DMS79 treated with DMSO at 0.1 percent for 48 hours (cell line): Measurements from ENCODE around the gene EFCAB9.
"Not testable (repeated sequence)": the region's sequence is repeated elsewhere in the genome, so short reads cannot be mapped to it uniquely, and the experiment has no call there.

ENCODE experiments used
- DNase-seq: peaks from one replicate; lab custom pipeline; 2025; lab: John Stamatoyannopoulos, UW

EFCAB9 gene

DNA sequence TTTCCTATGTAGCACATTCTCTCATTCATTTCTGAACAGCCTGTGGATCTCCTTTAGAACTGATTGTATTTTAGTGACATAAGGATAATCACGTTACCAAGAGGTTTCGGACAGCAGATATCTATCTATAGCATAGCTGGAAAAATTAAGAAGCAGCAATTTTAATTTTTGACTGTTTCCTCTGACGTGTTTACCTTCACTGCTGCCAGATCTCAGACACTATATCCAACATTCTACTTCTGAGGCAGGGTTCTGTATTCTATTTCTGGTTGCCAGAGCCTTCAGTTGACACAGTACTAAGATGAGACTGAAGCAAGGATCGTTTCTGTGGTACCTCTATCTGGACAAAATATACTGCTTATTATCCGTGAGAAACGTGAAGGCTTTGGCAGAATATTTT, at the start of gene EFCAB9:
Gene EFCAB9 (plus strand): TSS at position 301 of the 400 bp plus-strand sequence. CDS start 1 bp downstream, at position 302.
- DNase-seq, result no peak

DNA sequence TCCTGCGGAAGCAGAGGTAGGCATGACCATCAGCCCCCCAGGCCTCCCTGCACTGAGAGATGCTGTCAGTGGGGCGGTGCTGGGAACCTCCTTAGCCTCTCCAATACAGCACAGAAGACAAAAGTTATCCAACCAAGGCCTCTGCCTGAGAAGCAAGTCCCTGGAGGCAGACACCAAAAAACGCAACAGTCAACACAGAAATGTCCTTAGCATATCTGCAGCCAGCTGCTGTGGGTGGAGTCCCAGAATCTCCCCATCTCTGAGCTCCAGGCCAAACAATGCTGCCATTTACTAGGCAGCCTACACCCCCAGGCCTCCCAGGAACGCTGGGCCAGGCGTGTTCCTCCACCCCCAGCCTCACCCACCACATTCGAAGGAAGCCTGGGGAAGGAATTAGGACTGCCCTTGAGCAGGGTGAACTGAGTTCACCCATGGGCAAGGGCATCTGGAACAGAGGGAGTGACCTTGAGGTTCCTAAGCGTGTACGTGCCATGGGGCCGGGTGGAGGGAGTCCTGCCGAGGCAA, 49.6 kb upstream of the EFCAB9 start:
- no peak for DNase-seq

DNA sequence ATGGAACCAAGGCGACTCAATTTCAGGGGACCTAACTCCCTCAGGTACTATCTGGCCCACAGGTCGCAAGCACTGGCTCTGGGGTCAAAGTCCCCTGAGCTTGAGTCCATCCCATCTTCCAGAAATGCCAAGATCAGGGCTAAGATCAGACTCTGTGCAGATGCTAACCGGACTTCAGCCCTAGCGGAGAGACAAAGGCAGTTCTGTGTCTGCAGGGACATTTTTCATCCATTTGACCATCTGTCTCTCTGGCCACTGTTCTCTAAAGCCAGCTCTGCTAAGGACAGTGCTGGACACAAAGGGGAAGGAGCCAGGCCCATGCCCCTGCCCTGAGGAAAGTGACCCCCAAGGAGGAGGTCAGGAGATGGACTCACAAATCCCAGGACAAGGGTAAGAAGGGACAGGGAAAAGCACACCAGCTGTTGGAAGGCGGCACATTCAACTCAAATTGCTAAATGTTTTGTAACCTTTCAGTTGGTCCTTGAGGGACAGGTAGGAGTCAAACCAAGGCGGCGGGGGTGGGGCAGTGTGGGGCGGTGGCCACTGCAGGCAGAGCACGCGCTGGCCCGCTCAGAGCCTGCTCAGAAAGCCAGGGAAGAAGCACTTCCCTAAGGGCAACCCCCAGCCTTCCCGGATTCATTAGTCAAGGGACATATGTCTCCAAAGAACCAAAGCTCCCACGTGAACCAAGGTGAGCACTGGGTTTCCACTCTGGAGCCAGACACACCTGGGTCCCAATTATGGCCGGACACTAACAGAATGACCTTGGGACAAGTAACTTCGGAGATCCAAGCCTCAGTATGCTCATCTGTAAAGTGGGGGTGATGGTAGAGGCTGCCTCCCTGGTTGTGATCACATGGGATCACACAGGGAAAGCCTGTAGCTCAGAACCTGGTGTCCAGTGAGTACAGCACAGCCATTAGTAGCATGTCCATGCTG, 48.8 kb upstream of the EFCAB9 start:
- no peak for DNase-seq

GRCh38 chr5:172145870-172146747, 47.9 kb upstream of the EFCAB9 start:
- DNase-seq, result no peak

GRCh38 chr5:172146748-172147092, 47.3 kb upstream of the EFCAB9 start:
- DNase-seq, result no peak

- DNase-seq, result no peak
These were observed 46.1 kb upstream of the EFCAB9 start for GRCh38 chr5:172147857-172148256.

DNA sequence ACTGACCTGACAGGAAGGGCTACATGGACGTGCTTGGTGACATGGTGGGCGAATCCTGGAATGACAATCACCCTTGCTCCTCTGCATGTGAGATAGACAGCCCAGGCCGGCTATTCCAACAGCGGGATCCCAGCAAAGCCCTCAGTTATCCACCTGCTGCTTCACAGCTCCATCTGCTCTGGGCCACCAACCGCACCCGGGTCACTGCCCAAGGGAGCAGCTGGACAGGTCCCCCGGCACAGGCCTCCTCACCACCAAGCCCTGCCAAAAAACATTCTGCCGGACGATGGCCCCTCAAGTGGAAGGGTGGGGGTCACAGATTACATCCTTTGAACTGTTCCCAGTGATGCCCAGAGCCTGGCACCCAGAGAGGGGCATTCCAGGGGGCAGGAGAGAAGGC, 45.6 kb upstream of the EFCAB9 start:
- no peak for DNase-seq

DNA sequence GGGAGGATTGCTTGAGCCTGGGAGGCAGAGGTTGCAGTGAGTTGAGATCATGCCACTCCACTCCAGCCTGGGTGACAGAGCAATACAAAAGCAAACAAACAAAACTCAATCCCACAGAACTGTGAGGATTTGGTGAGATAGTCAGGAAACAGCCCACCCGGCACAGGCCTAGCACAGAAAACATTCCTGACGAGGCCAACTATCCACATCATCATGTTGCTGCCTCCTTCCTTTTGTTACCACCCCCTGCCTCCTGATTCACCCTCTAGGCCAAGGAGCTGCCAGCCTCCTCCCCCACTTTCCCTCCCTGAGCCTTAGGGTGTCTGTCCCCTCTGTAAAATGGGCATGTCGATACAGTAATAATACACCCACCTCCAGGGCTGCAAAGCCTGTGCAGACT, 44.9 kb upstream of the EFCAB9 start:
- no peak for DNase-seq

DNA sequence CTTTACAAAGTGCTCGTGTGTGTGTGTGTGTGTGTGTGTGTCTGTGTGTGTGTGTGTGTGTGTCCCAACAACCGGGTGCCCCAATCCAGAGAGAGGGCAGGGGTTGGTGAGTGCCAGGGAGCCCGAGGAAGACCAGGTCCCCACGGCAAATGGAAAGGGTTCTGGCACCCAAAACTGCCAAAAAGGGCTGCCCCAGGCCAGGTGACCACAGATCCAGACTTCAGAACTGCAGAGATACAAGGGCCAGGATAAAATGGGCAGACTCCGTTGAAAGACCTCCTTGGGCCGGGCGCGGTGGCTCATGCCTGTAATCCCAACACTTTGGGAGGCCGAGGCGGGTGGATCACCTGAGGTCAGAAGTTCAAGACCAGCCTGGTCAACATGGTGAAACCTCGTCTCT, 44.5 kb upstream of the EFCAB9 start:
- DNase-seq, result not testable (repeated sequence)

DNA sequence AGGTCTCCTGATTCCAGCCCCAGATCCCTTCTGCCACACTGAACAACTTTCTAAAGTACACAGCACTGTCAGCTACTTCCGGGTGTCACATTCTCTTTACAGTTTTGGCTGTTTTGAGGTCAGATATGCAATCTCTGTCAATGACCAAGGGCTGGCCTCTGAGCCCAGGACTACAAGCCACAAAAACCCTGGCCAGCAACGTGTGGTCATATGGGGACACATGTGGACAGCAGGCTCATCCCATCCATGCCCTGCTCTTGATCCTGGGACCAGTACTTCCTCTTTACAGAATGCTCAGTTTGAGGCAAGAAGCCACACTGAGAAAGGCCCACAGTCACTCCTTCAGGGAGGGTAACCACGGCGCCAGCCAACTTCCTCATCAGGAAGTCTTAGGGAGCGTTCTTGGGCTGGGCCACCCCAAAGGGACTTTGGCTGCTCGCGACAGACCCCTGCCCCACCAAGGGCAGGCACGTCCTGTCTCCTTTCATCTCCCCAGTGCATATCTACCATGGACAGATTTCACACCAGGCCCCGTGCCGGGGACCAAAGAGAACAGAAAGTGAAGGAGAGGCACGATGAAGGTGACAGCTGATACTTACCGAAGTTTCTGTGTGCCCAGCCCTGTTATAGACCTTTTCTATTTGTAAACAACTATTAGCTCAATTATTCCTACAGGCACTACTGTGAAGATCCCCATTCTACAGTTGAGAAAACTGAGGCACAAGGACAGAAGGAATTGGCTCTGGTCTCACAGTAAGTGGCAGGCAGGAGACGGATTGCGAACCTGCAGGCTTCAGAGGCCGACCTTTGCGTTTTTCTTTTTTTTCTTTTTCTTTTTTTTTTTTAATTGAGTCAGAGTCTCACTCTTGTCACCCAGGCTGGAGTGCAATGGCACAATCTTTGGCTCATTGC, 43.2 kb upstream of the EFCAB9 start:
- DNase-seq, result no peak

GRCh38 chr5:172151661-172152210, 42.2 kb upstream of the EFCAB9 start:
- DNase-seq, result no peak

GRCh38 chr5:172153695-172154094, 40.3 kb upstream of the EFCAB9 start:
- no peak for DNase-seq

- DNase-seq, result not testable (repeated sequence)
These were observed 38.9 kb upstream of the EFCAB9 start for GRCh38 chr5:172155101-172155500.

DNA sequence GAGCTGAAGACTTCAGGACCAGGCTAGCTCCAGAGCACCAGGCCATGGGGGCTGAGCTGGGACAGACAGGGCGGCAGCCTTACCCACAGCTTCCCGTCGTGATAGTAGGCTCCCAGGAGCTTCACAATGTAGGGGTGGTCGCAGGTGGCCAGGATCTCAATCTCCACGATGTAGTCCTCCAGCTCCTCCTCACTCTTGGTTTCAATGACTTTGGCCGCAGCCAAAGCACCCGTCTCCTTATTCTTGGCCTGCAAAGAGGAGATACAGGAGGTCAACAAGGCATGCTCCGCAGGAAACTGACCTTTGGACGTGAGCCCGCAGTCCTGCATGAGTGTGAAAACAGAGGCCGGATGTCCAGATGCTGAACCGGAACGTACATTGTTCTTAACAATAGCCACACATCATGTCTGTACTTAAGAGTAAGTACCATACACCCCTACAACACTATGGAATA, 37.4 kb upstream of the EFCAB9 start:
- no peak for DNase-seq

- no peak for DNase-seq
These were observed 35.0 kb upstream of the EFCAB9 start for GRCh38 chr5:172159016-172159415.

- DNase-seq, result no peak
These were observed 33.5 kb upstream of the EFCAB9 start for GRCh38 chr5:172160506-172160905.

GRCh38 chr5:172162323-172162986, 31.5 kb upstream of the EFCAB9 start:
- no peak for DNase-seq

GRCh38 chr5:172162987-172163343, 31.0 kb upstream of the EFCAB9 start:
- no peak for DNase-seq

- DNase-seq, result no peak
These were observed 30.6 kb upstream of the EFCAB9 start for GRCh38 chr5:172163346-172163745.

GRCh38 chr5:172164769-172165212, 29.2 kb upstream of the EFCAB9 start:
- DNase-seq, result no peak

DNA sequence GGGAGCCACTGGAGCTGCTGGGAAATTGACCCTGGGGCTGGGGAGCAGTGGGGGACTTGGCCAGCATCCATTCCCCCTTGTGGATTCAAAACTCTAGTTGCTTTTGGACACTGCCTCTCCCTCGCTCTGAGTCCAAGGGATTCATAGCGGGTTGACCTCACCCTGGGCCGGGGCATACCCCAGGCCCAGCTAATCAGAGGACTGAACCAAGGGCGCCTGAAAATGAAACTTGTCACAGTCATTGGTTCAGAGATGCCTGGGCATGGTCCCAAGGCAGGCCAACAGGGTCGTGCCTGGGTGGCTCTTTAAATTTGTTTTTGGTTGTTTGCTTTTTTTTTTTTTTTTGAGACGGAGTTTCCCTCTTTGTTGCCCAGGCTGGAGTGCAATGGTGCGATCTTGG, 28.5 kb upstream of the EFCAB9 start:
- no peak for DNase-seq
